ENCODE data around the gene NKX1-1.

DNA sequence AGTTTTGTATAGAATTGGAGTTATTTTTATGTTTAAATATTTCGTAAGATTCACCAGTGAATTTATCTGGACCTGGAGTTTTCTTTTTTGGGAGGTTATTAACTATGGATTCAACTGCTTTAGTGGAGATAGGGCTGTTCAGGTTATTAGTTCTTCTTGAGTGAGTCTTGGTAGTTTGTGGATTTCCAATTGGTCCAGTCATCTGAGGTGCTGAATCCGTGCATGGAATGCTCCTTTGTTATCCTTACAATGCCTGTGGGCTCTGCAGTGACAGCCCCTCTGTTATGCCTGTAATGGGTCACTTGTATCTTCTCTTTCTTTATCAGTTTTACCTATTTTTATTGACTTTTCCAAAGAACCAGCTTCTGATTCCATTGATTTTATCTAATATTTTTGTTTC, 15.4 kb upstream of the NKX1-1 start:
- TF ChIP-seq CTCF (IDR thresholded peaks at IDR 0.05) (no peak), POLR2A (IDR thresholded peaks at IDR 0.05) (no peak)
